Measurements from ENCODE around the gene CDC42EP4.

CDC42EP4 gene

DNA sequence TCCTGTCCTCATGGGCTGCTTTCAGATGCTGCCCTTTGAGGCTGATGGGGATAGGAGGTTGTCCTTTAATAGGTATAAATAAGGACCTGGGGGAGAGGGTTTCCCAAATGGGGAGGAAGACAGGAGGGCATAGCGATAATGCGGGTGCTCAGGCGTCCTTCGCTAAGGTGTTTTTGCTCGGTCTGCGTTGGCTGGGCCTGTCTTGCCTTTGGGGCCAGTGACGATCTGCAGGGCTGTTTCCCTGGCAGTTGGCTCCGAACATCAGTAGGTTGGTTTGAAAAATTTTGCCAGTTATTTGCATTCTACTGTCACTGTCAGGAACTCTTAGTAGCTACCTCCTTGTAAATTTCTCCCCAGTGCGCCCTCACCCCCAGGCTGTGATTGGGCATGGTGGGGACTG is 37.8 kb upstream of the CDC42EP4 start:
- TF ChIP-seq, protein P1, sequence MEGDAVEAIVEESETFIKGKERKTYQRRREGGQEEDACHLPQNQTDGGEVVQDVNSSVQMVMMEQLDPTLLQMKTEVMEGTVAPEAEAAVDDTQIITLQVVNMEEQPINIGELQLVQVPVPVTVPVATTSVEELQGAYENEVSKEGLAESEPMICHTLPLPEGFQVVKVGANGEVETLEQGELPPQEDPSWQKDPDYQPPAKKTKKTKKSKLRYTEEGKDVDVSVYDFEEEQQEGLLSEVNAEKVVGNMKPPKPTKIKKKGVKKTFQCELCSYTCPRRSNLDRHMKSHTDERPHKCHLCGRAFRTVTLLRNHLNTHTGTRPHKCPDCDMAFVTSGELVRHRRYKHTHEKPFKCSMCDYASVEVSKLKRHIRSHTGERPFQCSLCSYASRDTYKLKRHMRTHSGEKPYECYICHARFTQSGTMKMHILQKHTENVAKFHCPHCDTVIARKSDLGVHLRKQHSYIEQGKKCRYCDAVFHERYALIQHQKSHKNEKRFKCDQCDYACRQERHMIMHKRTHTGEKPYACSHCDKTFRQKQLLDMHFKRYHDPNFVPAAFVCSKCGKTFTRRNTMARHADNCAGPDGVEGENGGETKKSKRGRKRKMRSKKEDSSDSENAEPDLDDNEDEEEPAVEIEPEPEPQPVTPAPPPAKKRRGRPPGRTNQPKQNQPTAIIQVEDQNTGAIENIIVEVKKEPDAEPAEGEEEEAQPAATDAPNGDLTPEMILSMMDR (conservative IDR thresholded peaks at IDR 0.05; ENCODE audit: low read depth, low read length), result no peak
- H3K4me3 ChIP-seq (ENCODE audit: low read depth, low read length), result no peak overlapping the region
- no peak for DNase-seq (ENCODE audit: low read depth)

DNA sequence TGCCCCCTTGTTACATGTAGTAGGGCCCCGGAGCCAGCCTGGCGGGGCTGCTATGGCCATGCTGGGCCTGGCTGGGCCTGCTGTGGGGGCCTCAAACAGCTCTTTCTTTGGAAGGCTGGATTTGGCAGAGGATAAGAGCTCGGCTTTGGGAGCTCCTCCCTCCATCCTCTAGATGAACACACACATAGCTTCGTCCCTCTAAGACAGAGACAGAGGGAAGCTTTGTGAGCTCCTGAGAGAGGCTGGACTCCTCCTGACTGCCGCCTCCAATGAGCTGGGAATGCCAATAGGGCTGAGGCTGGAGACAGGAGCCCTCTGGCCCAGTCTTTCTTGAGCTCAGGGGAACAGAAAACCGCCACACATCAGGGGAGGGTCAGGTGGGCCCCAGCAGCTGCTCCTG is 37.3 kb upstream of the CDC42EP4 start:
- peak; percentile 34 for DNase-seq (ENCODE audit: low read depth)
- H3K4me3 ChIP-seq (ENCODE audit: low read depth, low read length), result no peak overlapping the region
- TF ChIP-seq, protein P1 (conservative IDR thresholded peaks at IDR 0.05; ENCODE audit: low read depth, low read length), result no peak

- no peak for DNase-seq (ENCODE audit: low read depth)
- TF ChIP-seq, protein P1 (conservative IDR thresholded peaks at IDR 0.05; ENCODE audit: low read depth, low read length), result no peak
- H3K4me3 ChIP-seq (ENCODE audit: low read depth, low read length), result no peak overlapping the region
Observed at GRCh38 chr17:73348829-73349095, 37.0 kb upstream of the CDC42EP4 start.

- TF ChIP-seq, protein P1 (conservative IDR thresholded peaks at IDR 0.05; ENCODE audit: low read depth, low read length), result no peak
- no peak for DNase-seq (ENCODE audit: low read depth)
- H3K4me3 ChIP-seq (ENCODE audit: low read depth, low read length), result no peak overlapping the region
Observed at GRCh38 chr17:73348018-73348828, 36.4 kb upstream of the CDC42EP4 start.

- TF ChIP-seq, protein P1 (conservative IDR thresholded peaks at IDR 0.05; ENCODE audit: low read depth, low read length), result no peak
- no peak overlapping the region for H3K4me3 ChIP-seq (ENCODE audit: low read depth, low read length)
- DNase-seq (ENCODE audit: low read depth), result peak; percentile 30
Observed at GRCh38 chr17:73347351-73347750, 35.5 kb upstream of the CDC42EP4 start.

- TF ChIP-seq, protein P1 (conservative IDR thresholded peaks at IDR 0.05; ENCODE audit: low read depth, low read length), result no peak
- no peak overlapping the region for H3K4me3 ChIP-seq (ENCODE audit: low read depth, low read length)
- no peak for DNase-seq (ENCODE audit: low read depth)
Observed at GRCh38 chr17:73346501-73347162, 34.8 kb upstream of the CDC42EP4 start.
